ENCODE measurements around the gene KCNG3.

DNA sequence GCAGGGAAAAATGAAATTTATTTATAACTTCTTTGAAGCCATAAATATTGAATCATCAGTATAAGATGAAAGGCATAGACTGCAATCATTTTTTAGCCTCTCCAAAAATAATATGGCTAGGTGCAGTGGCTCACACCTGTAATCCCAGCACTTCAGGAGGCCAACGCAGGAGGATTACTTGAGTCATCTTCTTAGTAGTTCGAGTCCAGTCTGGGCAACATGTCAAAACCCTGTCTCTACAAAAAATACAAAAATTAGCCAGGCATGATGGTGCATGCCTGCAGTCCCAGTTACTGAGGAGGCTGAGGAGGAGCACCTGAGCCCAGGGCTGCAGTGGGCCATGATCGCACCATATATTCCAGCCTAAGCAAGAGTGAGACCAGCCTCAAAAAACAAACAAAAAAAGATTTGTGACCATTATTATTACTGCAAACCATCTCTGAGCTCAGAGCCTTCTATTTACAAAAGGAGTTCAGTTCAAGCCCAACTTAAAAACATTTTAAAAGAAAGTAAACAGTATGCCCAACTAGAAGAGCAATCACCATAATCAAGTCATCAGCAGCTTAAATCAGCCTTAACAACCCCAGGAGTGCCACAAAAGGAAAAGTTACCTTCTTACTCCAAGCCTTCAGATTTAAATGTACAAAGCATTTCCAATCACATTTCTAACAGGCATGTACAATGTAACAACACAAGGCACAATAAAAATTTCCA is 37.5 kb downstream of the KCNG3 start:
- TF ChIP-seq SAFB2 (CRISPR knock-in tag; IDR thresholded peaks at IDR 0.05; ENCODE audit: borderline replicate concordance, low read depth): no peak
- no peak for TF ChIP-seq FOXM1 (CRISPR knock-in tag; IDR thresholded peaks at IDR 0.05)
- TF ChIP-seq HDAC2 (CRISPR knock-in tag; IDR thresholded peaks at IDR 0.05): no peak
- TF ChIP-seq HDAC6 (IDR thresholded peaks at IDR 0.05; ENCODE audit: low read depth, low read length): no peak
- TF ChIP-seq, protein P1, sequence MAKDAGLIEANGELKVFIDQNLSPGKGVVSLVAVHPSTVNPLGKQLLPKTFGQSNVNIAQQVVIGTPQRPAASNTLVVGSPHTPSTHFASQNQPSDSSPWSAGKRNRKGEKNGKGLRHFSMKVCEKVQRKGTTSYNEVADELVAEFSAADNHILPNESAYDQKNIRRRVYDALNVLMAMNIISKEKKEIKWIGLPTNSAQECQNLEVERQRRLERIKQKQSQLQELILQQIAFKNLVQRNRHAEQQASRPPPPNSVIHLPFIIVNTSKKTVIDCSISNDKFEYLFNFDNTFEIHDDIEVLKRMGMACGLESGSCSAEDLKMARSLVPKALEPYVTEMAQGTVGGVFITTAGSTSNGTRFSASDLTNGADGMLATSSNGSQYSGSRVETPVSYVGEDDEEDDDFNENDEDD (CRISPR knock-in tag; IDR thresholded peaks at IDR 0.05; ENCODE audit: borderline replicate concordance): no peak
- no peak for TF ChIP-seq RFX5 (IDR thresholded peaks at IDR 0.05; ENCODE audit: low read depth, low read length)
- TF ChIP-seq, protein P2, sequence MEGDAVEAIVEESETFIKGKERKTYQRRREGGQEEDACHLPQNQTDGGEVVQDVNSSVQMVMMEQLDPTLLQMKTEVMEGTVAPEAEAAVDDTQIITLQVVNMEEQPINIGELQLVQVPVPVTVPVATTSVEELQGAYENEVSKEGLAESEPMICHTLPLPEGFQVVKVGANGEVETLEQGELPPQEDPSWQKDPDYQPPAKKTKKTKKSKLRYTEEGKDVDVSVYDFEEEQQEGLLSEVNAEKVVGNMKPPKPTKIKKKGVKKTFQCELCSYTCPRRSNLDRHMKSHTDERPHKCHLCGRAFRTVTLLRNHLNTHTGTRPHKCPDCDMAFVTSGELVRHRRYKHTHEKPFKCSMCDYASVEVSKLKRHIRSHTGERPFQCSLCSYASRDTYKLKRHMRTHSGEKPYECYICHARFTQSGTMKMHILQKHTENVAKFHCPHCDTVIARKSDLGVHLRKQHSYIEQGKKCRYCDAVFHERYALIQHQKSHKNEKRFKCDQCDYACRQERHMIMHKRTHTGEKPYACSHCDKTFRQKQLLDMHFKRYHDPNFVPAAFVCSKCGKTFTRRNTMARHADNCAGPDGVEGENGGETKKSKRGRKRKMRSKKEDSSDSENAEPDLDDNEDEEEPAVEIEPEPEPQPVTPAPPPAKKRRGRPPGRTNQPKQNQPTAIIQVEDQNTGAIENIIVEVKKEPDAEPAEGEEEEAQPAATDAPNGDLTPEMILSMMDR (CRISPR knock-in tag; IDR thresholded peaks at IDR 0.05): no peak
- TF ChIP-seq, protein P3, sequence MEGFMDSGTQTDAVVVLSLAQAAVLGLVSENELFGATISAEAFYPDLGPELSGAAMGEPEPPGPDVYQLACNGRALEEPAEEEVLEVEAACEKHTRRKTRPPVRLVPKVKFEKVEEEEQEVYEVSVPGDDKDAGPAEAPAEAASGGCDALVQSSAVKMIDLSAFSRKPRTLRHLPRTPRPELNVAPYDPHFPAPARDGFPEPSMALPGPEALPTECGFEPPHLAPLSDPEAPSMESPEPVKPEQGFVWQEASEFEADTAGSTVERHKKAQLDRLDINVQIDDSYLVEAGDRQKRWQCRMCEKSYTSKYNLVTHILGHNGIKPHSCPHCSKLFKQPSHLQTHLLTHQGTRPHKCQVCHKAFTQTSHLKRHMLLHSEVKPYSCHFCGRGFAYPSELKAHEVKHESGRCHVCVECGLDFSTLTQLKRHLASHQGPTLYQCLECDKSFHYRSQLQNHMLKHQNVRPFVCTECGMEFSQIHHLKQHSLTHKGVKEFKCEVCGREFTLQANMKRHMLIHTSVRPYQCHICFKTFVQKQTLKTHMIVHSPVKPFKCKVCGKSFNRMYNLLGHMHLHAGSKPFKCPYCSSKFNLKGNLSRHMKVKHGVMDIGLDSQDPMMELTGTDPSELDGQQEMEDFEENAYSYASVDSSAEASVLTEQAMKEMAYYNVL (CRISPR knock-in tag; IDR thresholded peaks at IDR 0.05; ENCODE audit: borderline replicate concordance): no peak
- TF ChIP-seq, protein P4, sequence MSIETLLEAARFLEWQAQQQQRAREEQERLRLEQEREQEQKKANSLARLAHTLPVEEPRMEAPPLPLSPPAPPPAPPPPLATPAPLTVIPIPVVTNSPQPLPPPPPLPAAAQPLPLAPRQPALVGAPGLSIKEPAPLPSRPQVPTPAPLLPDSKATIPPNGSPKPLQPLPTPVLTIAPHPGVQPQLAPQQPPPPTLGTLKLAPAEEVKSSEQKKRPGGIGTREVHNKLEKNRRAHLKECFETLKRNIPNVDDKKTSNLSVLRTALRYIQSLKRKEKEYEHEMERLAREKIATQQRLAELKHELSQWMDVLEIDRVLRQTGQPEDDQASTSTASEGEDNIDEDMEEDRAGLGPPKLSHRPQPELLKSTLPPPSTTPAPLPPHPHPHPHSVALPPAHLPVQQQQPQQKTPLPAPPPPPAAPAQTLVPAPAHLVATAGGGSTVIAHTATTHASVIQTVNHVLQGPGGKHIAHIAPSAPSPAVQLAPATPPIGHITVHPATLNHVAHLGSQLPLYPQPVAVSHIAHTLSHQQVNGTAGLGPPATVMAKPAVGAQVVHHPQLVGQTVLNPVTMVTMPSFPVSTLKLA (IDR thresholded peaks at IDR 0.05): no peak
- TF ChIP-seq ZNF282 (IDR thresholded peaks at IDR 0.05; ENCODE audit: partially characterized antibody): no peak
